GM18868 (cell line): Measurements from ENCODE around the gene CCDC197.
A peak's percentile ranks its signal among the peaks of the same experiment; 100 is the strongest.

Experiments
- ATAC-seq: cut with Tn5 transposase; IDR thresholded peaks from one replicate; pipeline ENCODE4 v1.9.1; 2021; ENCODE audit warnings: mild to moderate bottlenecking, moderate library complexity; ENCODE audit not compliant: unreplicated experiment

The CCDC197 gene

GRCh38 chr14:94054401-94054800 lies 57.3 kb downstream of the CCDC197 start:
- no peak for ATAC-seq

GRCh38 chr14:94054936-94055335 lies 57.8 kb downstream of the CCDC197 start:
- no peak for ATAC-seq

GRCh38 chr14:94056579-94057308 lies 59.6 kb downstream of the CCDC197 start:
- peak; percentile 69 for ATAC-seq

- ATAC-seq, result no peak
These were observed 61.1 kb downstream of the CCDC197 start for GRCh38 chr14:94058128-94058673.
